HepG2 (cell line): ENCODE data around the gene SCIN.
"Not testable (repeated sequence)": the region's sequence is repeated elsewhere in the genome, so short reads cannot be mapped to it uniquely, and the experiment has no call there.

Source experiments
- ELK4 ChIP-seq: sonication (generic); formaldehyde crosslinking; IDR thresholded peaks from 2 replicates; pipeline ENCODE4 v1.9.0; 2021; ENCODE audit warnings: missing genetic modification reagents, borderline replicate concordance
- KAT7 ChIP-seq: IDR thresholded peaks from 2 replicates; pipeline ENCODE4 v1.6.1; 2018; ENCODE audit warnings: borderline replicate concordance, missing compliant biosample characterization
- POLR2A ChIP-seq, 2 experiments: IDR thresholded peaks; 2 replicates each; pipeline ENCODE4 v1.6.1; 2011; ENCODE audit warnings: low read depth in 2 of 2, low read length in 2 of 2, mild to moderate bottlenecking in 1 of 2, moderate library complexity in 1 of 2; ENCODE audit not compliant: insufficient read depth in 1 of 2
- ZFP36 ChIP-seq: fragments of 150-350 bp; IDR thresholded peaks from 2 replicates; pipeline ENCODE4 v1.6.1; 2018; ENCODE audit warnings: borderline replicate concordance, low read length, low read depth; ENCODE audit not compliant: partially characterized antibody
- ZNF124 ChIP-seq: sonication (generic); formaldehyde crosslinking; IDR thresholded peaks from 2 replicates; pipeline ENCODE4 v1.4.0; 2020; ENCODE audit warnings: missing genetic modification reagents

- not testable (repeated sequence) for TF ChIP-seq ELK4 (CRISPR knock-in tag); ZNF124; KAT7; ZFP36; POLR2A (IDR thresholded peaks at IDR 0.05; ENCODE audit: insufficient read depth in 1 of 2, low read depth in 2 of 2, low read length in 2 of 2)
These were observed 118.1 kb downstream of the SCIN start for GRCh38 chr7:12688485-12689170.
